GM12892 (cell line): ENCODE results near the gene C1QTNF12.

Experiments used
- POLR2AphosphoS5 ChIP-seq: IDR thresholded peaks from 2 replicates; pipeline ENCODE4 v1.6.1; 2011; ENCODE audit warnings: low read depth, low read length, control low read depth
- TAF1 ChIP-seq: IDR thresholded peaks from 2 replicates; pipeline ENCODE4 v1.6.1; 2011; ENCODE audit warnings: low read depth, mild to moderate bottlenecking, control low read depth, low read length, borderline replicate concordance

GRCh38 chr1:1228596-1229321 lies 17.8 kb downstream of the C1QTNF12 start:
- TF ChIP-seq POLR2AphosphoS5 (no peak), TAF1 (no peak)
